Glomerular visceral epithelial cell (primary cell): Measurements from ENCODE around the gene HEXIM2.
"Not testable (repeated sequence)": the region's sequence is repeated elsewhere in the genome, so short reads cannot be mapped to it uniquely, and the experiment has no call there.

Experiments
- DNase-seq: peaks from one replicate; pipeline ENCODE4 v3.0.0-alpha.2; 2016; ENCODE audit errors: extremely low spot score

Gene HEXIM2

GRCh38 chr17:45168991-45169752 lies 7.5 kb downstream of the HEXIM2 start:
- no peak for DNase-seq

DNA sequence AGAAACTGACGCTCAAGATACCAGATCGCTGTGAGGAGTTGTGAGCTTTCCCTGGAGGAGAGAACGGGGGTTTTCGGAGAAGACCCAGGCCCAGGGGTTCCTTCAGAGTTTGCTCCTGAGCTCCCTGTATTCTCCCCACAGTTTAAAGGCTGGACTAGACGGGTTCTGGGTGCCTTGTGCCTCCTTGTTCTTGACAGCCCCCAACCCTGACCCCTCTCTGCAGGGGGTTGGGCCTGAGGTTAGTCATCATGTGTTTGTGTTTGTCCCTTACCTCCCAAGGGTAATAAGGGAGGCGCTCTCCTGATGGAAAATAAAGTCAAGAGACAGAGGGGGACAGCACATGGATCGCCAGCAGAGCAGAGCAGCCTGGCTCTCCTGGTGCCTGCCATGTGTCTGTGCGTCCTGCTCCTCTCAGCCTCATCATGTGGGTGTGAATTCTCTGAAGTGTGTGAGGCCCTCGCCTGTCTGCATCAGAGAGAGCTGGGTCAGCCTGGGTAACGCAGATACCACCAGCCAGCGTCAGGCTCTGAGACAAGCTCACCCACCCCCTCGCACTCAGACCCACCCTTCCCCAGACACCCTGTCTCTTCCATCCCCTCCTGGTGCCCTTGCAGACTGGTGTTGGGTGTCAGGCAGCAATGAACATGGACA lies 8.7 kb downstream of the HEXIM2 start:
- DNase-seq, result no peak

GRCh38 chr17:45170931-45171337 lies 9.3 kb downstream of the HEXIM2 start:
- peak; percentile 84 for DNase-seq

- peak; percentile 92 for DNase-seq
Observed at GRCh38 chr17:45171338-45172231, 9.9 kb downstream of the HEXIM2 start.

GRCh38 chr17:45172232-45172540 lies 10.5 kb downstream of the HEXIM2 start:
- no peak for DNase-seq

DNA sequence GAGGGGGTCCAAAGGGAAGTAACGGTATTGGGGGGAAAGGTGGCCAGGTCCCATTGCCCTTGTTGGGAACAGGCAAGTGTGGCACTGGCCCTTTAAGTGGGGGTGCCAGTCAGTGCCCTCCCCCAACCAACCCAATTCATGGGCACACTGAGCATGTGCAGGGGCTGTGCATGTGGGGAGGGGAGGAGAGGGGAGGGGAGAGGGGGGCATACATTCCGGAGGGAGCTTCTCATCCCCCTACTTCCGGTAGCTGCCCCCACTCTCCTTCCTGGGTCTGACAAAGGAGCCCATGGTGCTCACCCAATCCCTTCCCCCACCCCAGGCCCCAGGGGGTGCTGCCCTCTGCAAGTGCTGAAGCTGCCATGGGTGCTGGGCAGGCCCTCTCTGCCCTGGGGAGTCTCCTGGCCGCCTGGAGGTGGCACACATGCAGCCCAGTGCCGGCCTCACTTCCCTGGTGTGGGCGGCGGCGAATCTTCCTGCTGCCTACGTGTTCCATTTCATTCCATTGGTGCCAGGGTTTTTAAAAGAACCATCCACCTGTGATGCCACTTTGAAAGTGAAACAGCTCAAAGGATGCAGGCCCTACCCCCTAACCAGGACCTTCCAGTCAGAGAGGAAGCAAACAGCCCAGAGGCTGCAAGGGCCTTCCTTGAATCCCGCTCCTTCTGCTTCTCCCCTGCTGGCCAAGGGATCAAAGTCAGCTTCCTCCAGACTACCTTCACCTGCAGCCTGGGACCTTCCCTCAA lies 11.0 kb downstream of the HEXIM2 start:
- DNase-seq, result peak; percentile 99

GRCh38 chr17:45175759-45176115 lies 14.1 kb downstream of the HEXIM2 start:
- no peak for DNase-seq

GRCh38 chr17:45177563-45177962 lies 15.9 kb downstream of the HEXIM2 start:
- DNase-seq, result no peak

DNA sequence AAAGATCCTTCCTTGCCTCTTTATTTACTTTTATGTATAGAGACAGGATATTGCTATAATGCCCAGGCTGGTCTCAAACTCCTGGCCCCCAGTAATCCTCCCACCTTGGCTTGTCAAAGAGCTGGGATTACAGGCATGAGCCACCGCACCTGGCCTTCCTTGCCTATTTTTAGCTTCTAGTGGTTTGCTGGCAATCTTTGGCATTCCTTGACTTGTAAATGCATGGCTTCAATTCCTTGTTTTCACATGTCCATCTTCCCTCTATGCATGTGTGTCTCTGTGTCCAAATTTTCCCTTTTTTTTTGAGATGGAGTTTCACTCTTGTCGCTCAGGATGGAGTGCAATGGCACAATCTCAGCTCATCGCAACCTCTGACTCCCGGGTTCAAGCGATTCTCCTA lies 22.5 kb downstream of the HEXIM2 start:
- no peak for DNase-seq

DNA sequence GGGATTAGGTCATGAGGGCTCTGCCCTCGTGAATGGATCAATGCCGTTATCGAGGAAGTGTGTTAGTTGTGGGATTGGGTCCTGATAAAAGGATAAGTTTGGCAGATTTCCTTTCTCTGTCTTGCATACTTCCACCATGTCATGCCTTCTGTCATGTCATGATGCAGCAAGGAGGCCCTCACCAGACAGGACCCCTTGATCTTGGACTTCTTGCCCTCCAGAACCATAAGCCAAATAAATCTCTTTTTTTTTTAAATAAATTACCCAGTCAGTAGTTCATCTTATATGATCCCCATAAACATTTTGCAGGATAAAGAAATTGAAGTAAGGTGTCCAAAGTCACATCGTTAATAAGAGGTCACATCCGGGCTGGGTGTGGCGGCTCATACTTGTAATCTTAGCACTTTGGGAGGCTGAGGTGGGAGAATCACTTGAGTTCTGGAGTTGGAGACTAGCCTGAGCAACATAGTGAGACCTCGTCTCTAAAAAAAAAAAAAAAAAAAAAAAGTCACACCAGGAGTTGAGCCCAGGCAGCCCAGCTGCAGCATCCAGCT lies 25.2 kb downstream of the HEXIM2 start:
- no peak for DNase-seq

DNA sequence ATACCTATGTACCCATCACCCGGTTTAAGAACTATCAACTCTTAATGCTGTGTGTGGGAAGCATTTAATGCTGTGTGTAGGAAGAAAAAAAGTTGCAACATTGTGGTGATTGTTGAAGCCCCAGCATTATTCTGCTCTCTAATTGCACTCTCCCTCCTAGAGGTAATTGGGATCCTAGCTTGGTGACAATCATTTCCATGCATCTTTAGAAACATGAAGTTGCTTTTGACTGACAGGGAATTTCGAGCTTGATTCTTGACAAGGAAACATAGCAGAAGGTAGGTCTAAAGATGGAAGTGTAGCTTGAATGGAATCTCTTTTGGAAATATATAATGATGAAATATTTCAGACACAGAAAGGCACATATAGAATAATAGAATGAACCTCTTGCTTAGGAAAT lies 27.3 kb downstream of the HEXIM2 start:
- DNase-seq, result no peak

DNA sequence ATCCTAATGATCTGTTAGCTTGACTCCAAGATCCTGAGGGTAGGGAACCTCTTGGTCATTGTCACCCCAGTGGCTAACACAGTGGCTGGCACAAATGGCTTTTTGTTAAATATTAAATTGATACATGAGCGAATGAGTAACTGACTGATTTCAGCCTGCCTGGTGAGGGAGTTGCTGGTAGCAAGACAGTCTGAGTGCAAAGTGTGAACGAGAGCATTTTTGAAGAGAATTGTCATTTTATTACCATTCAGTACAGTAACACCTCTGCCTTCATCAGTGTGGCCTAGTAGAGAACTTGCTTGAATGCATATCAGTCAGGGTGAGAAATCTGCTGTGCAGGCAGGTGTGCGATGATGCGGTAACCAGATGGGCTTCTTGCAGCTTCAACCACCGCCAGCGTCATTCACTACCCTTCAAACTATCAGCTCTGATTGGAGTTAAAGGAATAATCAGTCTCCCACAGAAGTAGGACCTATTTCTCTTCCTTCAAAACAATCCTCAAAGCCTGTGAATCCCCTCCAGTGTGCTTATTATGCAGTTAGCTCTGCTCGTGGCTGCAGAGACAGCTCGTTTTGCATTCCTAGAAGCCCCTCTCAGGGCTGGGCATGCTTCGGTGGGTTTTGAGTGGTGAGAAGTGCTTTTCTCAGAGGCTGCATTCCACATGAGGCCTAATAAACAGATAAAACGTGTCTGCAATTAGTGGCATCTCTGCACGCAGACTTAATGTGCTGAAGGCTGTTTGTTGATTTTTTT lies 29.0 kb downstream of the HEXIM2 start:
- DNase-seq, result peak; percentile 40

DNA sequence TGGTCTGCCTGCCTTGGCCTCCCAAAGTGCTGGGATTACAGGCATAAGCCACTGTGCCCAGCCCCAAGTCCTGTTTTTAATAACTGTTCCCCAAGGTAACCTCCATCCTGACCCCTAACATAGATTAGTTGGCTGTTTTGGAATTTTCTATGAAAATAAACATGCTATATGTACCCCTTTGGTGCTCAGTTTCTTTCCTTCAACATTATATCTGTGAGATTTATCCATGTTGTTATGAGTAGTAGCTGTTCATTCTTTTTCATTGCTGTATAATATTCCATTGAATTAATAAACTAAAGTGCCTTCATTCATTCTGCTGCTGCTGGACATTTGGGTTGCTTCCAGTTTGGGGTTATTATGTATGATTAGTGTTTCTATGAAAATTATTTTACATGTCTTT lies 33.7 kb downstream of the HEXIM2 start:
- DNase-seq, result no peak

DNA sequence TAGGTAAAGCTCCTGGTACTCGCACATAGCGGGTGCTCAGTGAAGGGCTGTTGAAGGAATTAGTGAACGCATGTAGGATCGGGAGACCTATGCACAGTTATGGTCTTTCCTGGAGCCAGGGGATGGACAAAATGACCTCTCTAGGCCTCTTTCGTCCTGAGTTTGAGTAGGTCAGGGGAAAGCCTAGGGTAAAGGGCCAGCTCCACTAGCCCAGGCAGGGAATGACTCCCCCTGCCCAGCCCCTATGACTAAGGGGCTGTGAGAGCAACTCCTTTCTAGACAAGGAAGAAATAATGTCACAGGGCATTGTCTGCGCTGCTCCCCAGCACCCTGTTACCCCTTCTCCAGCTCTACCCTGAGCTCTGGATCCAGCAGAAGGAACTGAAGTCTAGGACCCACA lies 35.4 kb downstream of the HEXIM2 start:
- no peak for DNase-seq

GRCh38 chr17:45197555-45198334 lies 36.1 kb downstream of the HEXIM2 start:
- DNase-seq, result peak; percentile 95

DNA sequence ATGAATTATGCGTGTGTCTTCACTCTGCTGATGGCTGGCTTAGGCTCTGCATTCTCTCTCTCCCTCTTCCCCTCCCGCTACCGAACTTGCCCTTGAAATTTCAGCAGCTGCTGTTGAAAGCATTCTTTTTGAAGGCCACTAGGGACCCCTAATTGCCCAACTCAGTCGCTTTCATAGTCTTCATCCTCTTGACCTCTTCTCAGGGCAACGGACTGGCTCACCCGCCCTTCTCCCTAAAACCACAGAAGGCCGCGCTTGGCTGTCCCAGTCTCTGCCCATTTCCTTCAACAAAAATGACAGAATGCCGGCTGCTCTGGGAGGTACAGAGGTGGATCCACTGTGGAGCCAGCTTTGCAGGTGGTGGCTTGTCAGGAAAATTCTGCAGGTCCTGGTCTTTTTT lies 39.0 kb downstream of the HEXIM2 start:
- no peak for DNase-seq

DNA sequence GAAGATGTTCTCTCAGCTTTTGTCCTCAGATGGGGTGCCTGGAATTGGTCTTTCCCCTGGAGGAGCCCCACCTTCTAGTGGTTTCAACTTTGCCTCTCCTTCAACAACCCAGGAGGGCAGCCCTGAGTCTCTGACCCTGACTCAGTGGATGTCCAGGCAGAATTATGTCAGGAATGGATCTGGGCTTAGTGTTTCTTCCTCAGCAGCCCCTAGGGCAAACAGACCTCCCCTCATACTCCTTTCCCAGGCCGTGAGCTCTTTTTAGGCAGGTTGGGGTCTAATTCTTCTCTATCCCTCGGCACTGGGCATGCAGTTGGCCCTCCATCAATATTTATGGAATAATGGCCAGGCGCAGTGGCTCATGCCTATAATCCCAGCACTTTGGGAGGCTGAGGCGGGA lies 39.8 kb downstream of the HEXIM2 start:
- DNase-seq, result no peak

DNA sequence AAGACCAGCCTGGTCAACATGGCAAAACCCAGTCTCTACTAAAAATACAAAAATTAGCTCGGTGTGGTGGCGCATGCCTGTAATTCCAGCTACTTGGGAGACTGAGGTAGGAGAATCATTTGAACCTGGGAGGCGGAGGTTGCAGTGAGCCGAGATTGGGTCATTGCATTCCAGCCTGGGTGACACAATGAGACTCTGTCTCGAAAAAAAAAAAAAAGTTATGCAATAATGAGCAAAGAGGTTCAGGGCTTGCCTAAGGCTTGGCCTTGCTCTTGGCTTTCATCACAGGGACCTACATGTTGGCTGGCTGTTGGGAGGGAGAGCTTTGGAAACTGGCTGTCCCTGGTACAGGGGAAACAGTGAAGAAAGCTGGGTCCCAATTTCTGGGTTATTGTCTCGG lies 40.2 kb downstream of the HEXIM2 start:
- not testable (repeated sequence) for DNase-seq

GRCh38 chr17:45218895-45219661 lies 57.4 kb downstream of the HEXIM2 start:
- peak; percentile 83 for DNase-seq
